ENCODE results near the gene EFS.

EFS gene

GRCh38 chr14:23379366-23380196 is 14.6 kb upstream of the EFS start:
- TF ChIP-seq, protein P1, sequence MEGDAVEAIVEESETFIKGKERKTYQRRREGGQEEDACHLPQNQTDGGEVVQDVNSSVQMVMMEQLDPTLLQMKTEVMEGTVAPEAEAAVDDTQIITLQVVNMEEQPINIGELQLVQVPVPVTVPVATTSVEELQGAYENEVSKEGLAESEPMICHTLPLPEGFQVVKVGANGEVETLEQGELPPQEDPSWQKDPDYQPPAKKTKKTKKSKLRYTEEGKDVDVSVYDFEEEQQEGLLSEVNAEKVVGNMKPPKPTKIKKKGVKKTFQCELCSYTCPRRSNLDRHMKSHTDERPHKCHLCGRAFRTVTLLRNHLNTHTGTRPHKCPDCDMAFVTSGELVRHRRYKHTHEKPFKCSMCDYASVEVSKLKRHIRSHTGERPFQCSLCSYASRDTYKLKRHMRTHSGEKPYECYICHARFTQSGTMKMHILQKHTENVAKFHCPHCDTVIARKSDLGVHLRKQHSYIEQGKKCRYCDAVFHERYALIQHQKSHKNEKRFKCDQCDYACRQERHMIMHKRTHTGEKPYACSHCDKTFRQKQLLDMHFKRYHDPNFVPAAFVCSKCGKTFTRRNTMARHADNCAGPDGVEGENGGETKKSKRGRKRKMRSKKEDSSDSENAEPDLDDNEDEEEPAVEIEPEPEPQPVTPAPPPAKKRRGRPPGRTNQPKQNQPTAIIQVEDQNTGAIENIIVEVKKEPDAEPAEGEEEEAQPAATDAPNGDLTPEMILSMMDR (IDR thresholded peaks at IDR 0.05; ENCODE audit: low read depth, low read length): peak; percentile 96
- peak; percentile 10 for DNase-seq (ENCODE audit: low read depth, low spot score)
- H3K4me3 ChIP-seq (ENCODE audit: low read depth, low read length): no peak overlapping the region
- in situ Hi-C loops (cut with HindIII; ENCODE audit: low sequenced_read_pairs): no loop called here

DNA sequence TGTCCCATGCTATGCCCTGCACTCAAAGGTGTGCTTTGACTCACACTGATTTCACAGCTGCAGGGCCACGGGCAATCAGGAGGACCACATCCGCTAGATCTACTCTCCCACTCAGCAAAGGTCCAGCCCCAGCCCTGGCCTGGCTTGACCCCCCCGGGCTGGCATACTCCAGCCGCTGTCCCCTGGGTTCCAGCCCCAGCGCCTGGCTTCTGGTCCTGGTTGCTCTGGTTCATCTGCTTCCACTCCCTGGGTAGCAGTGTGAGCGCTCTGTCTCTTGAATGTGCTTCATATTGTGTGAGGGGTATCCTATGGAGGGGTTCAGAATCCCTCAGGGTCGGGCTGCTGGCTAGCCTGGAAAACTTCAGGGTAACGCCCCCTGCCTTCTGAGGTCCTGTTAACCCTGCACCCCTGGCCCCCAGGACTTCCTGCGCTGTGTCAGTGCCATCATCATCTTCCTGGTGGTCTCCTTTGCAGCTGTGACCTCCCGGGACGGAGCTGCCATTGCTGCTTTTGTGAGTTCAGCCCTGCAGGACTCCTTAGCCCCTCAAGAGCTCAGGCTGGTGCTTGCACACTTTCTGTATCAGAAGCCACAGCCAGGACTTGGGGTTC is 13.7 kb upstream of the EFS start:
- TF ChIP-seq, protein P1 (IDR thresholded peaks at IDR 0.05; ENCODE audit: low read depth, low read length): no peak
- in situ Hi-C loops (cut with HindIII; ENCODE audit: low sequenced_read_pairs): no loop called here

GRCh38 chr14:23377573-23378563 is 12.9 kb upstream of the EFS start:
- TF ChIP-seq, protein P1 (IDR thresholded peaks at IDR 0.05; ENCODE audit: low read depth, low read length): no peak
- DNase-seq (ENCODE audit: low read depth, low spot score): no peak
- no peak overlapping the region for H3K4me3 ChIP-seq (ENCODE audit: low read depth, low read length)
- in situ Hi-C loops (cut with HindIII; ENCODE audit: low sequenced_read_pairs): no loop called here

More for the DNA sequence above, 13.7 kb upstream of the EFS start:
- H3K4me3 ChIP-seq (ENCODE audit: low read depth, low read length): no peak overlapping the region
- DNase-seq (ENCODE audit: low read depth, low spot score): no peak

DNA sequence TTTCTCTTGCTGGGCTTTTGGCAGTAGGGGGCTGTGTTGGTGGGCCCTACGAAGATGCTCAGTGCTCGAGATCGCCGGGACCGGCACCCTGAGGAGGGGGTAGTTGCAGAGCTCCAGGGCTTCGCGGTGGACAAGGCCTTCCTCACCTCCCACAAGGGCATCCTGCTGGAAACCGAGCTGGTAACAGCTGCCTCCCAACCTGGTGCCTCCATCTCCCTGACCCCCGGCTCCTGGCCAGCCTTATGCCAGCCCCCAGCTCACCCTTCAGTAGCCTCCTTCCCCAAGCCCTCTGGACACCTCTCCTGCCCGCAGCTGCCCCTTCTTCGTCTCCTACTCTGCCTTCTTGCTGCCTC is 12.2 kb upstream of the EFS start:
- no peak overlapping the region for H3K4me3 ChIP-seq (ENCODE audit: low read depth, low read length)
- TF ChIP-seq, protein P1 (IDR thresholded peaks at IDR 0.05; ENCODE audit: low read depth, low read length): no peak
- DNase-seq (ENCODE audit: low read depth, low spot score): no peak
- in situ Hi-C loops (cut with HindIII; ENCODE audit: low sequenced_read_pairs): no loop called here

GRCh38 chr14:23376482-23377197 is 11.7 kb upstream of the EFS start, which contains the start of gene CMTM5:
CMTM5 (plus strand) TSS chr14:23377046; CDS start chr14:23377252, 206 bp downstream.
- TF ChIP-seq, protein P1 (IDR thresholded peaks at IDR 0.05; ENCODE audit: low read depth, low read length): no peak
- in situ Hi-C loops (cut with HindIII; ENCODE audit: low sequenced_read_pairs): no loop called here
- H3K4me3 ChIP-seq (ENCODE audit: low read depth, low read length): no peak within 1 kb of the TSS
- DNase-seq (ENCODE audit: low read depth, low spot score): no peak
